GM19023 (cell line): Measurements from ENCODE around the gene SERPINA1.

Experiments used
- ATAC-seq: cut with Tn5 transposase; IDR thresholded peaks from one replicate; pipeline ENCODE4 v1.9.1; 2021; ENCODE audit warnings: mild to moderate bottlenecking, moderate library complexity; ENCODE audit not compliant: unreplicated experiment

SERPINA1 gene

GRCh38 chr14:94398182-94398479 is 9.7 kb upstream of the SERPINA1 start:
- ATAC-seq: no peak

GRCh38 chr14:94397289-94398181 is 9.1 kb upstream of the SERPINA1 start:
- no peak for ATAC-seq

GRCh38 chr14:94396628-94397225 is 8.3 kb upstream of the SERPINA1 start:
- ATAC-seq: no peak

- no peak for ATAC-seq
These were observed 7.6 kb upstream of the SERPINA1 start for GRCh38 chr14:94395888-94396574.

GRCh38 chr14:94395282-94395887 is 7.0 kb upstream of the SERPINA1 start:
- ATAC-seq: no peak

GRCh38 chr14:94394581-94395207 is 6.3 kb upstream of the SERPINA1 start:
- ATAC-seq: no peak

GRCh38 chr14:94394025-94394493 is 5.7 kb upstream of the SERPINA1 start:
- no peak for ATAC-seq

GRCh38 chr14:94393474-94393873 is 5.1 kb upstream of the SERPINA1 start:
- no peak for ATAC-seq

- peak; percentile 61 for ATAC-seq
These were observed 4.1 kb upstream of the SERPINA1 start for GRCh38 chr14:94392510-94392935.

- ATAC-seq: no peak
These were observed 3.0 kb upstream of the SERPINA1 start for GRCh38 chr14:94391281-94391975.

- no peak for ATAC-seq
These were observed 2.1 kb upstream of the SERPINA1 start for GRCh38 chr14:94390372-94391086.

- no peak for ATAC-seq
These were observed 1.4 kb upstream of the SERPINA1 start for GRCh38 chr14:94389731-94390371.

GRCh38 chr14:94389104-94389469 is 685 bp upstream of the SERPINA1 start:
- ATAC-seq: no peak

- no peak for ATAC-seq
These were observed 397 bp downstream of the SERPINA1 start for GRCh38 chr14:94388027-94388383.

GRCh38 chr14:94387051-94388026 is 1.1 kb downstream of the SERPINA1 start:
- no peak for ATAC-seq

GRCh38 chr14:94386085-94387031 is 2.0 kb downstream of the SERPINA1 start:
- ATAC-seq: no peak

GRCh38 chr14:94385553-94386057 is 2.8 kb downstream of the SERPINA1 start:
- no peak for ATAC-seq
